Smooth muscle cell of the coronary artery (primary cell): Measurements from ENCODE around the gene MAEL. TPM values are rescaled to one million over a fixed set of nuclear protein-coding genes. Genes with fewer than 3 reads are reported as not detected.

Experiments used
- total RNA-seq: library from RNA; depleted of rRNA; stranded (reverse); fragments of >200 nt; gene quantifications from 2 replicates; pipeline ENCODE4 v1.2.3, GENCODE V29; 2014; ENCODE audit warnings: low replicate concordance

MAEL gene
- total RNA-seq, result not detected in 2 replicates

GRCh38 chr1:166988974-166989515 is at the start of gene MAEL:
TSS of gene MAEL (plus strand) at chr1:166989280. CDS start at chr1:166989353, 73 bp downstream.

GRCh38 chr1:166975361-166976129 is 13.5 kb upstream of the MAEL start, which contains the start of gene ILDR2:
TSS of gene ILDR2 (minus strand) at chr1:166975540. CDS start at chr1:166975268, 272 bp downstream.

Other genes starting within 250 kb of the MAEL start
- gene POGK, start 149.8 kb upstream of the MAEL start, total RNA-seq, result 11.3 and 18.0 TPM in 2 replicates
- gene TADA1, start 113.0 kb upstream of the MAEL start, total RNA-seq, result 8.0 and 9.4 TPM in 2 replicates
- gene ILDR2, start 13.7 kb upstream of the MAEL start, total RNA-seq, result under 0.01 TPM in 1 of 2 replicates, not detected in the other
- gene GPA33, start 101.1 kb downstream of the MAEL start, total RNA-seq, result not detected in 2 replicates
- not detected in 2 replicates for gene STYXL2, start 104.8 kb downstream of the MAEL start, total RNA-seq
- gene POU2F1, start 231.6 kb downstream of the MAEL start, total RNA-seq, result 2.0 and 3.4 TPM in 2 replicates